HG02938 (cell line): ENCODE data around the gene TMEM244.
"Not testable (repeated sequence)": the region's sequence is repeated elsewhere in the genome, so short reads cannot be mapped to it uniquely, and the experiment has no call there.

Experiments
- ATAC-seq: cut with Tn5 transposase; IDR thresholded peaks from one replicate; pipeline ENCODE4 v1.9.1; 2021; ENCODE audit warnings: mild to moderate bottlenecking, moderate library complexity; ENCODE audit not compliant: unreplicated experiment

Gene TMEM244

GRCh38 chr6:129817332-129817731 lies 43.8 kb downstream of the TMEM244 start:
- ATAC-seq = no peak

DNA sequence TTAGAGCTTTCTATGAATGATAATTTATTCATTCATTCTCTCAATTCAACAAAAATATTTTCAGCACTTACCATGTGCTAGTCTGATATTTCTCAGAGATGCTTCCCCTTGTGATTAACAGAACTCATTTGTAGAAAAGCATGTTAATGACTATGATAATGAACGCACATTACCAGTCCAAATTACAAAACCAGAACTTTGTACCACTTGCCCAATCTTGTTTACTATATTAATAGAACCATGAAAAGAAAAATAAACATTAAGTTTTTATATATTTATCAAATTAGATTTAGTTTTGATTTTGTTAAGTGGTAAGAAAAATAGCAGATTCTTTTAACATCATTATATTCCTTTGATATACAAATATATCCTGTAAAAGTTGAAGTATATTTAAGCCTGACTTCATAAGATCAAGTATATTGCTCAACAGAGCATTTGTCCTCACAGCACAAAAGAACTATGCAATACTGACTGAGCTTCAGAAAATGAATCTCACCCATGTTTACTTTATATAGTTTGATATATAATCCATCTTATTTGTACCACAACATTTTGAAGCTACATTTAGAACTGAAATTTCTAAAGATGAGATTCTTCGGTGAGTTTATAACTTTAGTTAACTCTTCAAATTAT lies 48.9 kb downstream of the TMEM244 start:
- no peak for ATAC-seq

DNA sequence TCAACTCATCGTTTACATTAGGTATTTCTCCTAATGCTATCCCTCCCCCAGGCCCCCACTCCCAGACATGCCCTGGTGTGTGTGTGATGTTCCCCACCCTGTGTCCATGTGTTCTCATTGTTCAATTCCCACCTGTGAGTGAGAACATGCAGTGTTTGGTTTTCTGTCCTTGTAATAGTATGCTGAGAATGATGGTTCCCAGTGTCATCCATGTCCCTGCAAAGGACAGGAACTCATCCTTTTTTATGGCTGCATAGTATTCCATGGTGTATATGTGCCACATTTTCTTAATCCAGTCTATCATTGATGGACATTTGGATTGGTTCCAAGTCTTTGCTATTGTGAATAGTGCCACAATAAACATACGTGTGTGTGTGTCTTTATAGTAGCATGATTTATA lies 54.0 kb downstream of the TMEM244 start:
- ATAC-seq = not testable (repeated sequence)

GRCh38 chr6:129802920-129803319 lies 58.2 kb downstream of the TMEM244 start:
- not testable (repeated sequence) for ATAC-seq

DNA sequence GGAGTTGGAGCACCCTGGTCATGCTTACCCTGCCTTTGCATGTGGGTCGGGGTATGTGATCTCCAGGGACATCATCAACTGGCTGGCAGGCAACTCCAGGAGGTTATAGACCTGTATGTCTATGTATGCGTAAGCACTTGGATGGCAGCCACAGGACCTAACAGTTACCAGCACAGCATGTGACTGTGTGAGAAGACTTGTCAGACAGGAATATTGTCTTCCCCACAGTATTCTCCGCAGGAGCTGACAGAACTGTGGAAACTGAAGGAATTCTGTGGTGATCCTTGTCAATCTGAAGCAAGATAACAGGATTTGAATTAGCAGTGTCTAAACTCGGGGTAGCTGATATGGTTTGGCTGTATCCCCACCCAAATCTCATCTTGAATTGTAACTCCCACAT lies 59.2 kb downstream of the TMEM244 start:
- ATAC-seq = no peak

DNA sequence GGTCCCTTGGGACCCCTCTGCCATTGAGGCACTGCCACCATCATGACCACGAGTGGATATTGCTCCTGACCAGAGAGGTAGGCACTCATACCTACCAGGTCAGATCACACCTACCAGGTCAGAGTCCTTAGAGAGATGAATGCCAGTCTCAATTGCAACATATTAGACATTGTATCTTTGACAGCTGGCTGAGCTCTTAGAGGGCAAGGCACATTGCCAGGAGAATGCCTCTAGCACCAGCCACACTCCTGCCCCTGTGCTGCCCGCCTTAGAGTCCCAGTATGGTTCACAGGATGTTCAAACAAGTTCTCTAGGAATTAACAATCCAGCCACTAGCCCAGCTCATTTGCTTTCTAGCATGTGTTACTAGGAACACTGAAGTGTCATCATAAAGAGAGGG lies 65.9 kb downstream of the TMEM244 start:
- no peak for ATAC-seq

DNA sequence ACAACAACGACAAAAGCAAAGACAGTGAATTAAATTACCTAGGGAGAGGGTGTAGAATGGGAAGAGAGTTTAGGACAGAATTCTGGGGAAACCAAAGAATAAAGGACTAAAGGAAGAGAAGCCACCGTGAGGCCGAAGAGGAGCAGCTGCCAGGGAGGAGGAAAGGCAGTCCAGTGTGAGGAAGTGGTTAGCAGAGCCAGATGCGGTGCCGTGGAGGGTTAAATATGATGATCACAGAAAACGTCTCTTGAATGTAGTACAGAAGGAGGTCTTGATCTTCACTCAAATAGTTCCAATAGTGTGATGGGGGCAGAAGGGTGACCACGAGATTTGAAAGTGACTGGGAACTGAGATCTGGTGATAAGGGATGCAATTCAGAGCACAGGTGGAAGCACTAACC lies 67.7 kb downstream of the TMEM244 start:
- no peak for ATAC-seq

GRCh38 chr6:129792049-129792448 lies 69.1 kb downstream of the TMEM244 start:
- ATAC-seq = no peak

GRCh38 chr6:129790785-129791184 lies 70.3 kb downstream of the TMEM244 start:
- no peak for ATAC-seq

DNA sequence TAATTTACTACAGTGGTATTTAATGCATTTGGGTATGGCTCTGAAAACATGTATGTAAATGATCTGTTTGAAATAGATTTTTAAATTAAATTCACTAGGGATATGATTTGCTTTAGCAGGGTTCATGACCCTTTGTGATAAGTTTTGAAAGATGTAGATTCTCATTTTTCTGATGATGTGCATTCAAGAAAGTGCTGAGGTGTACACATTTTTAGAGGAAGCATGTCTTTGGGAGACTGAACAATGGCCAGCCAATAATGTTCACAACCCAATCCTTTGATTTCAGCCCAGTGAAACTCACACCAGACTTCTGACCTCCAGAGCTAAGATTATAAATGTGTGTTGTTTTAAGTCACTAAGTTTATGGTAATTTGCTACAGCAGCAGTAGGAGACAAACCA lies 71.1 kb downstream of the TMEM244 start:
- ATAC-seq = no peak

DNA sequence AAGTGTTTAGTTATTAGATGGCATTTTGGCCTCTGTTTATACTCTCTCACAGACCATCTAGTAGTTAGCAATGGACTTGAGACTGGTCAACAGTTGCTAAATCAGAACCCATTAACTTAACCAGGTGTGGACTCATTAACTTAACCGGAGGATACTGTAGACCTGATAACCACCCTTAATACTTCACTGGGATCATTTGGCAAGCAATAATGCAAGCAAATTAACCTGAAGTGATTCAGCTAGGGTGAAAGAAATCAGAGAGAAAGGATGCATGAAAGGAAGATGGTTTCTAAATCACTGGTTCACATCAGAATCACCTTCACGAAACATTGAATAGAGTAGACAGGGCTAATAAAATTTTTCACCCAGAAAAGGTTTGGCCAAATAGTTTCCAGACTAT lies 73.3 kb downstream of the TMEM244 start:
- no peak for ATAC-seq

- no peak for ATAC-seq
Observed at GRCh38 chr6:129786548-129786947, 74.6 kb downstream of the TMEM244 start.

- no peak for ATAC-seq
Observed at GRCh38 chr6:129785756-129786135, 75.4 kb downstream of the TMEM244 start.

DNA sequence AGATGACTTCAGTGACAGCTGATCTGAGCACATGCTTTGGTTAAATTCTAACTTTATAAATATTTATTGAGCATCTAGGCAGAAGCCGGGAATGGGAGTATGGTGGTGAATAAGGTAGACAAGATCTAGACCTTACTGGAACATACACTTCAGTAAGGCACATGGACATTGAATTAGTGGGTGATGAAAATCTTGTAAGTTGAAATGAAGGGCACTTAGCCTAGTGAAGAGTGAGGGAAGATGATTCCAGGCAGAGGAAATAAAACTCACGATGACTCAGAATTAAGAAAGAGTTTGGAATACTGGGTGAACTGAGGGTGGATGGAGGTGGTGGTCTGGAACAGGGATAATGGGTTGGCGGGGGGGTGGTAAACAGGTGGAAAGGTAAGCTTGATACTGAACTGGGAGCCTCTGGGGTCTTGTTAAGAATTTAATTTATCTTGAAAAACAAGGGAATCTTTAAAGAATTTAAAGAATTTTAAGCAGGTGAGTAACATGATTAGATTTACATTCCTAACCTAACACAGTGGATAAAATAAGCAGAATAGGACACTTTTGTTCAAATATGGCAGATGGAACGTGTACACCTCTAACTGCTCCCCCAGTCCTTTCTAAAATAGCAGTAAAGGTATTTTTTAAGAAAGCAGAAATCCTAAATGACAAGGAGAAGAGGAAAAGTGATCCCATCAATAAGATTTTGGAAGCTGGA lies 75.9 kb downstream of the TMEM244 start:
- ATAC-seq = no peak
